Right hindlimb (tissue), 1 donor: Measurements from ENCODE around the gene TBC1D5.
A peak's percentile ranks its signal among the peaks of the same experiment; 100 is the strongest.
"Not testable (repeated sequence)": the region's sequence is repeated elsewhere in the genome, so short reads cannot be mapped to it uniquely, and the experiment has no call there.

ENCODE experiments used
- DNase-seq: peaks from one replicate; pipeline ENCODE4 v3.0.0-alpha.2; 2018

Gene TBC1D5

GRCh38 chr3:17154221-17154620, 588.2 kb downstream of the TBC1D5 start:
- peak; percentile 13 for DNase-seq

GRCh38 chr3:17153209-17153608, 589.2 kb downstream of the TBC1D5 start:
- peak; percentile 1 for DNase-seq

- DNase-seq, result no peak
Observed at GRCh38 chr3:17151598-17152373, 590.6 kb downstream of the TBC1D5 start.

GRCh38 chr3:17149076-17149475, 593.4 kb downstream of the TBC1D5 start:
- no peak for DNase-seq

GRCh38 chr3:17144665-17144993, 597.8 kb downstream of the TBC1D5 start:
- DNase-seq, result no peak

- DNase-seq, result no peak
Observed at GRCh38 chr3:17143893-17144664, 598.4 kb downstream of the TBC1D5 start.

GRCh38 chr3:17142516-17142915, 599.9 kb downstream of the TBC1D5 start:
- DNase-seq, result peak; percentile 3

GRCh38 chr3:17141699-17142098, 600.7 kb downstream of the TBC1D5 start:
- DNase-seq, result peak; percentile 5

DNA sequence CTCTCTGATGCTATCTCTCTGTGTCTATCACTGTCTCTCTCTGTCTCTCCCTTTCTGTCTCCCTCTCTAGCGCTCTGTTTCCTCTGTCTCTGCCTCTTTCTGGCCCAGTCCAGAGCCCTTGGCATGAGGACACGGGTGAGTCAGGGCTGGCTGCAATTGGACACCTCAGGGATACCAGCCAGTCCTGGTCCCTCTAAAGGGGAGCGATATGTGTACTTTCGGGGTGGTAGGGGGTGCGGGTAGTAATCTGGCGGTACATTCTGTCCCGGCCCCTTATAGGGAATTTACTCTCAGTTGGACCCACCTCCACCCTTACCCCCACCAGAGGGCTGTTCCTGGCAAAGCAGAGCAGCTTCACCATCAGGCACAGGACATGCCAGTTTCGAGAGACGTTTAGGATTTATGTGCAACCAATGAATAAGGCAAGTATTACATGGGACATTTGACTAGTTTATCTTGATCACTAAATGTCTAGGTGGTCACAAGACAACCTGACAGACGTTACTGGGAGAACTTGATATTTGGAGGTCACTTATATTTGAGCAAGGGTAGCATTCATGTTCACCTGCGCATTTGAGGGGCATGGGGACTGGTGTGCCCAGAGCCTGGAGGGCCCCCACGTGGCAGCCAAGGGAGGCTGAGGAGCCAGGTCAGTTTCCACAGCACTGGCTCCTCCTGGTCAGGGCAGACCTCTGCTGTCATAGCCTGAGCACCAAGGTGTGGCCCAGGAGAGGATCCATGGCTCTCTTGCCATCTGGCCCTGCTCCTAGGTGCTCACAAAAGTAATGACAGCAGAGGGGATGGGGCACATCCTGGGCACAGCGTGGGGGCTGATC, 601.5 kb downstream of the TBC1D5 start:
- peak; percentile 50 for DNase-seq

DNA sequence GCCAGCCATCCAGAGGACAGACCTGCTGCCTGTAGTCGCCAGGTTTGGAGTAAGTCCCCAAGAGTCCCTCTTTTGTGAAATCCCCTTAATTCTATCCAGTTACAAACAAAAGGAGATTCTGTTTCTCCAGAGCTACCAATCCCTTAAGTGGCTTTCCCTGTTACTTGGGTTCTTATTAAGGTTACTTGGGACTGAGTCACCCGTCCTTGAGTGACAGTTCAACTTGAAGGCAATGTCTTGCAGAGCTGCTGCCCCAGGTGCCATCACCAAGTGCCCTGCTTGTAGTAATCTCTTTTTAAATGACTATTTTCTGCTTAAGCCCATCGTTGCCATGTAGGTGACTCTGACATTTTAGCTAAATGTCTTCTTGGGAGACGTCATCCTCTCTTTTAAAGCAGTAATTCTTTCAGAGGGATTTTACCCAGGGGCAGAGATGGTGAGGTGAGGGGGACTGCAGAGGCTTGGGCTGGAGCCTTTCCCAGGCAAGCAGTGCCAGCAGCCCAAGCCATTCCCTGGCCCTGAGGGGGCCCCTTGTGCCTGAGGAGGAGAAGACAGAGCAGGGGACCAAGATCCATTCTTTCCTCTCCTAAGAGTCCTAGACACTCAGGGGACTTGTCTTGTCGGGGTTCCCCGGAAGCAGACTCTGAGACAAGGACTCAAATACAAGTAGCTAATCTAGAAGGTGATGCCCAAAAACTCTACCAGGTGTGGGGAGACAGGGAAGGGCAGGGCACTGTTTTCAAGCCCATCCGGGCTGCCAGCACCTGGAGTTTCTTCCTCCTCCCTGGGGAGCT, 604.0 kb downstream of the TBC1D5 start:
- peak; percentile 2 for DNase-seq

DNA sequence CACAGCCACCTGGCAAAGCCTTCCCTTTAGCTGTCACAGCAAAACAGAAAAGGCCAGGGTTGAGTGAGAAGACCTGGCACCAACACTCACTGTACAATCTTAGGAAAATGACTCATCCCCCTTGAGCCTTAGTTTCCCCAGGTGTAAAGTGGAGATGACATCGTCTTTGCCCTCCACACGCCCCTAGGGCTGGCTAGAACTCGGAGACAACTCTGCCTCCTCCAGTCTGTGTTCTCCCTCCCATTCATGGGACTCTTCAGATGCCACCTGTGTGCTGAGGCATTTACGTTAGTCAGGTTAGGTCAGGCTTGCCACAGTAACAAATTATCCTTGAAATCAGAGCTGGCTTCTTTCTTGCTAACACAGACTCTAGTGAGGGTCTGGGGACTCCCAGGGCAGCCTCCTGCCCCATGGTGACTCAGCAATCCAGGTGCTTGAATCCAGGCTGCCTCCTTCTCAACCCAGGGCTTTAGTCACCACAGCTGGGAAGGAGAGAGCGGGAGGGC, 605.1 kb downstream of the TBC1D5 start:
- DNase-seq, result no peak

DNA sequence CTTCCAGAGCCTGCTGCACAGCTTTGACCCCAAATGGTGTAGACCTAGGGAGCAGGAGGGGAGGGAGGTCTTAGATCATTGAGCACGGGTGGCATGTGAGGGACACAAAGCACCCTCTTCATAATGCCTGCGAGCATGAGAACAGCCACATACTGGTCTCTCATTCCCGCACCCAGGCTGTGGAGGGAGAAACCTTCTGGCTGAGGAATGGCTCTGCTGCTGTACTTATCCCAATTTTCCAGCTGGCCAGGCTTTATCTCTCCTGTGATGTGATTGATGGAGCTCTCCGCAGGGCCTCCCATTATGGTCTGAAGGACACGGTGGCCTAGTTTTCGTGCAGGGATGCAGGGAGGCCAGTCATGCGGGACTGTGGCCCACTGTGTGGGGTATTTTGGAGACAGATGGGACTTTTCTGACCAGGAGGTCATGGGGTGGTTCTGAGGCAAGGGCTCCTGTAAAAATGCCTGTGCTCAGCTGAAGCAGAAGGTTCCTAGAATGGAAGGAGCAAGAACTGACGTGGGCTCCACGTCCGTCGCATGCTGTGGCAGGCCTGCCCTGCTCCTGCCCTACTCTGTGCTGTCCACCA, 606.2 kb downstream of the TBC1D5 start:
- DNase-seq, result no peak

- DNase-seq, result no peak
Observed at GRCh38 chr3:17135696-17136095, 606.7 kb downstream of the TBC1D5 start.

- DNase-seq, result peak; percentile 68
Observed at GRCh38 chr3:17133632-17134545, 608.5 kb downstream of the TBC1D5 start.

DNA sequence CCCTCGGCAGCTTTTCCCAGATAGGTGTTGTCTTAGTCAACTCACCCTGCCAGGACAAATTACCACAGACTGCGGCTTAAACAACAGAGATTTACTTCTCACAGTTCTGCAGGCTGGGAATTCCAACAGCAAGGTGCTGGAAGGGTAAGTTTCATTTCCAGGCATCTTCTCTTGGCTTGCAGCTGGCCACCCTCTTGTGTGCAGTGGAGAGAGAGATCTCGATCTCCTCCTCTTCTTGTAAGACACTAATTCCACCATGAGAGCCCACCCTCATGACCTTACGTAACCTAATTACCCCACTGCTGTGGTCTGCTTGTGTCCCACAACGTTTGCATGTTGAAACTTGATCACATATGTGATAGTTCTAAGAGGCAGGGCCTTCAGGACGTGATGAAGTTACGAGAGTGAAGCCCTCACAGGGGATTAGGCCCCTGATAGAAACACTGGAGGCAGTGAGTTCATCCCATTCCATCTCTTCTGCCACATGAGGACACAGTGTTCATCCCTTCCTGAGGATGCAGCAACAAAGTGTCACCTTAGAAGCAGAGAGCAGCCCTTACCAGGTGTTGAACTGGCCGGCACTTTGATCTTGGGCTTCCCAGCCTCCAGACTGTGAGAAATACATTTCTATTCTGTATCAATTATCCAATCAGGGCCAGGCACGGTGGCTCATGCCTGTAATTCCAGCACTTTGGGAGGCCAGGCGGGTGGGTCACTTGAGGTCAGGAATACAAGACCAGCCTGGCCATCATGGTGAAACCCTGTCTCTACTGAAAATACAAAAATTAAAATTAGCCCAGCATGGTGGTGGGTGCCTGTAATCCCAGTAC, 609.9 kb downstream of the TBC1D5 start:
- no peak for DNase-seq

- DNase-seq, result no peak
Observed at GRCh38 chr3:17130956-17131355, 611.5 kb downstream of the TBC1D5 start.

DNA sequence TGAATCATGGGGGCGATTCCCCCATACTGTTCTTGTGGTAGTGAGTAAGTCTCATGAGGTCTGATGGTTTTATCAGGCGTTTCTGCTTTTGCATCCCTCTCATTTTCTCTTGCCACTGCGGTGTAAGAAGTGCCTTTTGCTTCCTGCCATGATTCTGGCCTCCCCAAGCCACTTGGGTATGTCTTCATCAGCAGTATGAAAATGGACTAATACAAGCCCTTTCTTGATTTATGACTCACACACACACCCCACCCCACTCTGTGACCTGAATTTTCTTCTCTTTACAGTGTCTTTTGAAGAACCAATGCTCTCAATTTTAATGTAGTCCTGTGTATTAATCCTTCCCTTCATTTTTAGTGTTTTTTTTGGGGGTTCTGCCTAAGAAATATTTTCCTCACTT, 612.9 kb downstream of the TBC1D5 start:
- no peak for DNase-seq

- not testable (repeated sequence) for DNase-seq
Observed at GRCh38 chr3:17128671-17129070, 613.8 kb downstream of the TBC1D5 start.

DNA sequence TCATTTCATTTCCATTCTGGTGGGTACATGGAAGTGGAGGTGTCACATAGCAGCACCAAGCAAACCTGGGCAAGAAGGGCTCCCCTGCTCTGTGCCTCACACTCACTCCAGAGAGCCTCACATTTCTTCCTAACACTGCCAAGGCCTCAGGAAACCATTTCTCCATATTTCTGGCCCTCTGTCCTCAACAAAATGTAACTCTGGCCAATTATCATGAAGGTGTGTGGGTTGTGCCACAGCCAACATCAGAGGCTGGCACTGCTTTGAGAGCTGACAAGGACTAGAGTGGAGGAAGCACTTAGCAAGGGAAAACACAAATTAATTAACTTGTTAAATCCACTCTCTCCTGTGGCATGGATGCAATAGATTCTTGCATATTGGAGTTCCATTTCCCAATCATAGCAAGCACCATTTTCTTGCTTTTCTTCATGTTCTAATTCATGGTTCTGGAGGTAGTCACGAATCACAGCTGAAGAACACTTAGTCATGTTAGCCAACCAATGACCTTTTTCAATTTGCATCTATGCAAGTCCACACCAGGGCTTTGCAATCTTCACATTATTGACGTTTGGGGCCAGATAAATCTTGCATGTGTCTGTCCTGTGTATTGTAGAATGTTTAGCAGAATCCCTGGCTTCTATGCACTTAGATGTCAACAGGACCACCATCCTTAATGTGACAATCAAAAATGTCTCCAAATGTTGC, 616.5 kb downstream of the TBC1D5 start:
- no peak for DNase-seq
